ENCODE results near the gene SPTLC3. TPM values are rescaled to one million over a fixed set of nuclear protein-coding genes. Genes with fewer than 3 reads are reported as not detected.
A peak's percentile ranks its signal among the peaks of the same experiment; 100 is the strongest.

Gene SPTLC3
- total RNA-seq, 1 experiment from 2014 or later: 10.7 TPM

GRCh38 chr20:12966468-12967085 lies 42.2 kb upstream of the SPTLC3 start:
- Histone ChIP-seq H3F3A (ENCODE audit: insufficient read depth, low read depth) (0 out of 2 replicates have a peak, but pooled peaks cover 5% of the 10 kb centered on the region), H4K20me1 (ENCODE audit: insufficient read depth) (no peaks in the 10 kb centered on the region), H3K27me3 (ENCODE audit: insufficient read depth, low read depth) (no peaks in the 10 kb centered on the region), H3K4me1 (replicated peaks; ENCODE audit: insufficient read depth) (no peaks in the 10 kb centered on the region), H3K27ac (no peak overlapping the region), H3K36me3 (ENCODE audit: low read depth) (no peaks in the 10 kb centered on the region), H3K9me2 (ENCODE audit: insufficient read depth) (no peaks in the 10 kb centered on the region), H3K79me2 (ENCODE audit: low read depth) (no peaks in the 10 kb centered on the region), H2AFZ (no peak overlapping the region), H3K9me3 (ENCODE audit: insufficient read depth, low read depth) (peaks cover 9% of the 10 kb centered on the region), H3K4me3 (no peak overlapping the region), H3K4me2 (no peak overlapping the region)
- BruUV-seq (replicated peaks): no TSS peak
- TF ChIP-seq CTCF (conservative IDR thresholded peaks at IDR 0.05): peak; percentile 62
- no peak for TF ChIP-seq EZH2 (IDR thresholded peaks at IDR 0.05; ENCODE audit: low read depth)
- CTCF ChIA-PET: no interaction called here
- intact Hi-C loops (cut with micrococcal nuclease; ENCODE audit: unreplicated experiment): loop anchor here (1.0 kb wide), 1 partner anchor 41 kb away; no protein-coding TSS in a partner anchor
- POLR2A ChIA-PET (ENCODE audit: unreplicated experiment): interaction anchor here (0.6 kb wide), 1 partner anchor 797 kb away, joined by 5 read pairs; no protein-coding TSS in a partner anchor
- DNase-seq: no peak

- Histone ChIP-seq H3K9me3 (ENCODE audit: insufficient read depth, low read depth) (peaks cover 9% of the 10 kb centered on the region), H3K4me3 (no peak overlapping the region), H3K27me3 (ENCODE audit: insufficient read depth, low read depth) (no peaks in the 10 kb centered on the region), H3K36me3 (ENCODE audit: low read depth) (no peaks in the 10 kb centered on the region), H3K4me1 (replicated peaks; ENCODE audit: insufficient read depth) (no peaks in the 10 kb centered on the region), H4K20me1 (ENCODE audit: insufficient read depth) (no peaks in the 10 kb centered on the region), H3F3A (ENCODE audit: insufficient read depth, low read depth) (0 out of 2 replicates have a peak, but pooled peaks cover 5% of the 10 kb centered on the region), H3K79me2 (ENCODE audit: low read depth) (no peaks in the 10 kb centered on the region), H3K4me2 (no peak overlapping the region), H3K27ac (no peak overlapping the region), H3K9me2 (ENCODE audit: insufficient read depth) (no peaks in the 10 kb centered on the region), H2AFZ (no peak overlapping the region)
- BruUV-seq (replicated peaks): no TSS peak
- ChIA-PET CTCF (no interaction called here), POLR2A (ENCODE audit: unreplicated experiment) (no interaction called here)
- no peak for DNase-seq
- intact Hi-C loops (cut with micrococcal nuclease; ENCODE audit: unreplicated experiment): no loop called here
- TF ChIP-seq EZH2 (IDR thresholded peaks at IDR 0.05; ENCODE audit: low read depth) (no peak), CTCF (conservative IDR thresholded peaks at IDR 0.05) (no peak)
Measured at GRCh38 chr20:12967932-12968331, 40.8 kb upstream of the SPTLC3 start.

- TF ChIP-seq CTCF (conservative IDR thresholded peaks at IDR 0.05) (no peak), EZH2 (IDR thresholded peaks at IDR 0.05; ENCODE audit: low read depth) (no peak)
- peaks cover 9% of the 10 kb centered on the region for H3K9me3 ChIP-seq (ENCODE audit: insufficient read depth, low read depth)
- no peaks in the 10 kb centered on the region for H3K4me1 ChIP-seq (replicated peaks; ENCODE audit: insufficient read depth)
- no peaks in the 10 kb centered on the region for H3K79me2 ChIP-seq (ENCODE audit: low read depth)
- no peak overlapping the region for H2AFZ ChIP-seq
- DNase-seq: no peak
- no peaks in the 10 kb centered on the region for H3K36me3 ChIP-seq (ENCODE audit: low read depth)
- ChIA-PET CTCF (no interaction called here), POLR2A (ENCODE audit: unreplicated experiment) (no interaction called here)
- H3K4me2 ChIP-seq: no peak overlapping the region
- H3K4me3 ChIP-seq: no peak overlapping the region
- no peak overlapping the region for H3K27ac ChIP-seq
- no peaks in the 10 kb centered on the region for H3K9me2 ChIP-seq (ENCODE audit: insufficient read depth)
- H3K27me3 ChIP-seq (ENCODE audit: insufficient read depth, low read depth): no peaks in the 10 kb centered on the region
- intact Hi-C loops (cut with micrococcal nuclease; ENCODE audit: unreplicated experiment): no loop called here
- H3F3A ChIP-seq (ENCODE audit: insufficient read depth, low read depth): 0 out of 2 replicates have a peak, but pooled peaks cover 5% of the 10 kb centered on the region
- BruUV-seq (replicated peaks): no TSS peak
- H4K20me1 ChIP-seq (ENCODE audit: insufficient read depth): no peaks in the 10 kb centered on the region
Measured at GRCh38 chr20:12968472-12968871, 40.3 kb upstream of the SPTLC3 start.
